GM13977 (cell line): ENCODE measurements around the gene MYO1A.
"Not testable (repeated sequence)": the region's sequence is repeated elsewhere in the genome, so short reads cannot be mapped to it uniquely, and the experiment has no call there.

Source experiments
- DNase-seq: peaks from one replicate; pipeline ENCODE4 v3.0.0; 2012; ENCODE audit warnings: low spot score
- CTCF ChIP-seq: IDR thresholded peaks from 2 replicates; pipeline ENCODE4 v1.5.1; 2012; ENCODE audit warnings: mild to moderate bottlenecking, control low read depth; ENCODE audit not compliant: insufficient read depth; ENCODE audit errors: extremely low read depth, missing control alignments
- in situ Hi-C: fragments of 300-500 bp; cut with MboI; formaldehyde crosslinking; loops from one replicate; pipeline ENCODE4 v1.12.0; 2022; ENCODE audit warnings: low sequenced_read_pairs, low pct_unique_long_range_greater_than_20kb, mixed read lengths, inconsistent platforms; ENCODE audit not compliant: unreplicated experiment

Gene MYO1A

GRCh38 chr12:57078519-57079404, 28.8 kb upstream of the MYO1A start, which contains the start of gene NEMP1:
Gene NEMP1 (minus strand): TSS chr12:57078791. CDS start chr12:57078745, 46 bp downstream.
- DNase-seq = peak; percentile 93
- TF ChIP-seq CTCF = no peak
- in situ Hi-C loops = no loop called here

GRCh38 chr12:57073566-57074450, 23.9 kb upstream of the MYO1A start:
- in situ Hi-C loops, DNase-seq: not testable (repeated sequence)

- DNase-seq = no peak
- in situ Hi-C loops = no loop called here
- no peak for TF ChIP-seq CTCF
Measured at GRCh38 chr12:57072661-57073060, 22.7 kb upstream of the MYO1A start.

- TF ChIP-seq CTCF = peak; percentile 84
- in situ Hi-C loops = no loop called here
- peak; percentile 54 for DNase-seq
Measured at GRCh38 chr12:57069523-57069922, 19.6 kb upstream of the MYO1A start.

GRCh38 chr12:57066245-57066644, 16.3 kb upstream of the MYO1A start:
- in situ Hi-C loops = no loop called here
- TF ChIP-seq CTCF = no peak
- DNase-seq = no peak

GRCh38 chr12:57063991-57064685, 14.2 kb upstream of the MYO1A start:
- TF ChIP-seq CTCF = no peak
- in situ Hi-C loops = no loop called here
- DNase-seq = peak; percentile 73
